ENCODE data around the gene CAPN12. TPM values are rescaled to one million over a fixed set of nuclear protein-coding genes. Genes with fewer than 3 reads are reported as not detected.

CAPN12 gene
- total and polyA plus RNA-seq, 4 donors, result 2.0 to 17.8 (median 6.0) TPM

DNA sequence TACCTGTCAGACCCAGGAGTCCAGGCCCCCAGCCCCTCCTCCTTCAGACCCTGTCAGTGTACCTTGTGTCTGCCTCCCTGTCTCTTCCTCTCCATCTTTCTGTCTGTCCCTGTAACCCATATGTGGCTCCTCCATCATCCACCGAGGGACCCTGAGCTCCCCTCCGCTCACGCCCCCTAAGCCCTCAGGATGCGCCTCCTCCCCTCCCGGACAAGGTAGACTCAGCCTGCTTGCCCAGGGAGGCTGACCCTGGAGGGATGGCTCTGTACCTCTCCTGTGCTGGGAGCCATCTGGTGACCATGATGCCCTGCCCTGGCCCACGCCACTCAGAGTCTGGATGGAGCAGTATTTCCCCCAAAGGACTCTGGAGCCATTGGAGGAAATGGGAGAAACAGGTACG is 1.0 kb upstream of the CAPN12 start:
- Histone ChIP-seq H3K36me3 (ENCODE audit: control insufficient read depth in 4 of 4, insufficient read depth in 4 of 4, low read length in 4 of 4) (no peaks in the 10 kb centered on the region), H3K4me1 (ENCODE audit: control insufficient read depth in 5 of 5, insufficient read depth in 5 of 5, low read length in 5 of 5) (no peaks in the 10 kb centered on the region), H3K4me3 (no peak overlapping the region), H3K27ac (ENCODE audit: low read depth in 1 of 2, low read length in 1 of 2) (no peak overlapping the region), H3K27me3 (ENCODE audit: control insufficient read depth in 3 of 3, insufficient read depth in 3 of 3, low read length in 2 of 3) (no peaks in the 10 kb centered on the region), H3K9ac (ENCODE audit: insufficient read depth in 1 of 2, low read length in 2 of 2) (no peak overlapping the region), H3K9me3 (ENCODE audit: control insufficient read depth in 4 of 4, insufficient read depth in 3 of 4, low read length in 3 of 4) (no peaks in the 10 kb centered on the region)
- 86% methylated on average over 7 of the region's 7 CpGs for WGBS, 2 donors
- TF ChIP-seq, protein P1, sequence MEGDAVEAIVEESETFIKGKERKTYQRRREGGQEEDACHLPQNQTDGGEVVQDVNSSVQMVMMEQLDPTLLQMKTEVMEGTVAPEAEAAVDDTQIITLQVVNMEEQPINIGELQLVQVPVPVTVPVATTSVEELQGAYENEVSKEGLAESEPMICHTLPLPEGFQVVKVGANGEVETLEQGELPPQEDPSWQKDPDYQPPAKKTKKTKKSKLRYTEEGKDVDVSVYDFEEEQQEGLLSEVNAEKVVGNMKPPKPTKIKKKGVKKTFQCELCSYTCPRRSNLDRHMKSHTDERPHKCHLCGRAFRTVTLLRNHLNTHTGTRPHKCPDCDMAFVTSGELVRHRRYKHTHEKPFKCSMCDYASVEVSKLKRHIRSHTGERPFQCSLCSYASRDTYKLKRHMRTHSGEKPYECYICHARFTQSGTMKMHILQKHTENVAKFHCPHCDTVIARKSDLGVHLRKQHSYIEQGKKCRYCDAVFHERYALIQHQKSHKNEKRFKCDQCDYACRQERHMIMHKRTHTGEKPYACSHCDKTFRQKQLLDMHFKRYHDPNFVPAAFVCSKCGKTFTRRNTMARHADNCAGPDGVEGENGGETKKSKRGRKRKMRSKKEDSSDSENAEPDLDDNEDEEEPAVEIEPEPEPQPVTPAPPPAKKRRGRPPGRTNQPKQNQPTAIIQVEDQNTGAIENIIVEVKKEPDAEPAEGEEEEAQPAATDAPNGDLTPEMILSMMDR (IDR thresholded peaks at IDR 0.05; ENCODE audit: control extremely low read depth, extremely low read depth), result no peak
- DNase-seq, result no peak
- no peak for ATAC-seq (ENCODE audit: insufficient read depth, low FRiP score)

DNA sequence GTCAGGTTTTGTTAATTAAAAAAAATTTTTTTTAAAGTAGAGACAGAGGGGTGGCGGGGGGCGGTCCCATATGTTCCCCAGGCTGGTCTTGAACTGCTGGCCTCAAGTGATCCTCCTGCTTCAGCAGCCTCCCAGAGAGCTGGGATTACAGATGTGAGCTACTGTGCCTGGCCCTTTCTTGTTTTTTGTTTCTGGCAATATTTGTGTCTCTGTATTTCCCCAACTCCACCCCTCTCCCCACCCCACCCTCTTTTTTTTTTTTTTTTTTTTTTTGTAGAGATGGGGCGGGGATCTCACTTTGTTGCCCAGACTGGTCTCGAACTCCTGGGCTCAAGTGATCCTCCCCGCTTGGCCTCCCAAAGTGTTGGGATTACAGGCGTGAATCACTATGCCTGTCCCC is 600 bp upstream of the CAPN12 start:
- Histone ChIP-seq H3K27me3 (ENCODE audit: control insufficient read depth in 3 of 3, insufficient read depth in 3 of 3, low read length in 2 of 3) (no peaks in the 10 kb centered on the region), H3K4me3 (no peak overlapping the region), H3K36me3 (ENCODE audit: control insufficient read depth in 4 of 4, insufficient read depth in 4 of 4, low read length in 4 of 4) (no peaks in the 10 kb centered on the region), H3K9ac (ENCODE audit: insufficient read depth in 1 of 2, low read length in 2 of 2) (no peak overlapping the region), H3K27ac (ENCODE audit: low read depth in 1 of 2, low read length in 1 of 2) (no peak overlapping the region), H3K9me3 (ENCODE audit: control insufficient read depth in 4 of 4, insufficient read depth in 3 of 4, low read length in 3 of 4) (no peaks in the 10 kb centered on the region), H3K4me1 (ENCODE audit: control insufficient read depth in 5 of 5, insufficient read depth in 5 of 5, low read length in 5 of 5) (no peaks in the 10 kb centered on the region)
- no peak for DNase-seq
- 89 to 90% methylated on average over 6 of the region's 6 CpGs for WGBS, 2 donors
- no peak for ATAC-seq (ENCODE audit: insufficient read depth, low FRiP score)
- TF ChIP-seq, protein P1 (IDR thresholded peaks at IDR 0.05; ENCODE audit: control extremely low read depth, extremely low read depth), result no peak

DNA sequence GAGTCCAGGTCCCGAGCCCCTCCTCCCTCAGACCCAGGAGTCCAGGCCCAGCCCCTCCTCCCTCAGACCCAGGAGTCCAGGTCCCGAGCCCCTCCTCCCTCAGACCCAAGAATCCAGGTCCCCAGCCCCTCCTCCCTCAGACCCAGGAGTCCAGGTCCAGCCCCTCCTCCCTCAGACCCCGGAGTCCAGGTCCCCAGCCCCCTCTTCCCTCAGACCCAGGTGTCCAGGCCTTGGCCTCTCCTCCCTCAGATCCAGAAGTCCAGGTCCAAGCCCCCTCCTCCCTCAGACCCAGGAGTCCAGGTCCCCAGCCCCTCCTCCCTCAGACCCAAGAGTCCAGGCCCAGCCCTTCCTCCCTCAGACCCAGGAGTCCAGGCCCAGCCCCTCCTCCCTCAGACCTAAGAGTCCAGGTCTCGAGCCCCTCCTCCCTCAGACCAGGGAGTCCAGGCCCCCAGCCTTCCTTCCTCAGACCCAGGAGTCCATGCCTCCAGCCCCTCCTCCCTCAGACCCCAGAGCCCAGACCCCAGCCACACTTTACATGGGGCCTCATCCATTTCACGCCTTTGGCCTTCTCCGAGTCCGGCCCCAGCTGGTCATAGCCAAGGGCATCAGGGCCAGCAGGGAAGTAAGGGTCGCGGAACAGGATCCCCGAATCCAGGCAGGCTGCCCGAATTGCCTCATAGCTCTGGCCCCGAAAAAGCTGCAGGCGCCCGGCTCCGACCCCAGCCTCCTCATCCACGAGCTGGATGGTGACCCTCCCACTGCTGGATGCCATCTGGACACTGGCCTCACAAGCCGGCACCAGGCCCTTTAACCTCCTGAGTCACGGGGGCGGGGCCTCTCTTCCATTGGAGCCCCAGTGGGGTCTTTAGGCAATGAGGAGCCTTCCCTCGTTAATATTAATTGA is 628 bp downstream of the CAPN12 start:
- Histone ChIP-seq H3K36me3 (ENCODE audit: control insufficient read depth in 4 of 4, insufficient read depth in 4 of 4, low read length in 4 of 4) (no peaks in the 10 kb centered on the region), H3K9me3 (ENCODE audit: control insufficient read depth in 4 of 4, insufficient read depth in 3 of 4, low read length in 3 of 4) (no peaks in the 10 kb centered on the region), H3K27me3 (ENCODE audit: control insufficient read depth in 3 of 3, insufficient read depth in 3 of 3, low read length in 2 of 3) (no peaks in the 10 kb centered on the region), H3K4me3 (no peak overlapping the region), H3K27ac (ENCODE audit: low read depth in 1 of 2, low read length in 1 of 2) (no peak overlapping the region), H3K9ac (ENCODE audit: insufficient read depth in 1 of 2, low read length in 2 of 2) (no peak overlapping the region), H3K4me1 (ENCODE audit: control insufficient read depth in 5 of 5, insufficient read depth in 5 of 5, low read length in 5 of 5) (no peaks in the 10 kb centered on the region)
- WGBS, 2 donors, result 79 to 85% methylated on average over 18 to 20 of the region's 20 CpGs
- DNase-seq, result no peak
- TF ChIP-seq, protein P1 (IDR thresholded peaks at IDR 0.05; ENCODE audit: control extremely low read depth, extremely low read depth), result no peak
- no peak for ATAC-seq (ENCODE audit: insufficient read depth, low FRiP score)

Measured in lung (tissue), 12 donors.